Kidney tubule cell (primary cell): ENCODE data around the gene RAC2.

Source experiments
- DNase-seq: peaks from one replicate; pipeline ENCODE4 v3.0.0-alpha.2; 2018; ENCODE audit warnings: low spot score

Gene RAC2

DNA sequence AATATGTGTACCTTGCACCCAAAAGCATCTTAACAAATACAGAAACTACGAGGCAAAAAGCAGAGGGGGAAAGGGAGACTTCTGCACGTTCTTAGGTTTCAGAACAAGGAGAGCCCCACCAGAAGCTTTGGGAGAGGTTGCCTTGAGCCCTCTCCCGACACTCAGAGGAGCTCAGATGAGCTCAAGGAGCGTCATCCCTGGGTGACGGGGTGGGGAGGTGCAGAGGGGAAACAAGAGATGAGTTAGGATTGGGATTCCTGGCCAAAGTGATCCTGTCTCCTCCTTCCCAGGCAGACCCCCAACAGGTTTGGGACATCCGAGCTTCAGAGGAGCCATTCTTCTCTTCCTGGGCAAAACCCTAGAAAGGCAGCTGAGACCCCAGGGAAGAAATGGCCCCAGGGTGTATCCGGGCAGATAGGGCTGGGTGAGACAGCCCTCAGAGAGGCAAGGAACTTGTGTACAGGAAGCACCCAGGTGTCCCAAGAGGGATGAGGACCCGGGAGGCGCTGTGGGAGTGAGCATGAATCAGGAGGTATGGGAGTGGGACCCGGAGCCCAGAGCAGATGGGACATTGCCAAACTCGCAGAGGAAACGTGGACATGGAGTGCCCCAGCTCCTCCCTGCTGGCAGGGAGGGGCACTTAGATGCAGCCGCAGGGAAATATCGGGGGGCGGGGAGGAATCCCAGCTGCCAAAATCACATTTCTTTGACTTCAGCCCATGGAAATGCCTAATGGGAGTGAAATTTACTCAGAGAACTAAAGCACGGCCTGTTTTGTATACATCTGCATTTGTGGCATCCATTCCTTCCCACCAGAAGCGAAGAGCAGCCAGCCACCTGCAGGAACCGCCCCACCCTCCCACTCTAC is 68.4 kb downstream of the RAC2 start:
- DNase-seq: no peak
